HG02973 (cell line): ENCODE data around the gene RND1.

Source experiments
- ATAC-seq: cut with Tn5 transposase; IDR thresholded peaks from one replicate; pipeline ENCODE4 v1.9.1; 2021; ENCODE audit warnings: moderate library complexity; ENCODE audit not compliant: unreplicated experiment

Gene RND1

GRCh38 chr12:48828841-48829575 is 36.7 kb downstream of the RND1 start:
- ATAC-seq = no peak

GRCh38 chr12:48828293-48828692 is 37.4 kb downstream of the RND1 start:
- no peak for ATAC-seq

GRCh38 chr12:48827513-48828096 is 38.1 kb downstream of the RND1 start:
- no peak for ATAC-seq

GRCh38 chr12:48827026-48827425 is 38.6 kb downstream of the RND1 start:
- ATAC-seq = no peak

GRCh38 chr12:48826209-48826855 is 39.3 kb downstream of the RND1 start:
- no peak for ATAC-seq

GRCh38 chr12:48824905-48825304 is 40.8 kb downstream of the RND1 start:
- ATAC-seq = no peak

- ATAC-seq = no peak
Measured at GRCh38 chr12:48824112-48824511, 41.6 kb downstream of the RND1 start.

- ATAC-seq = no peak
Measured at GRCh38 chr12:48823281-48823680, 42.4 kb downstream of the RND1 start.

- ATAC-seq = no peak
Measured at GRCh38 chr12:48822711-48823110, 43.0 kb downstream of the RND1 start.

GRCh38 chr12:48822139-48822538 is 43.5 kb downstream of the RND1 start:
- ATAC-seq = no peak

- no peak for ATAC-seq
Measured at GRCh38 chr12:48819986-48820725, 45.5 kb downstream of the RND1 start.

- no peak for ATAC-seq
Measured at GRCh38 chr12:48818831-48819590, 46.7 kb downstream of the RND1 start.

GRCh38 chr12:48817873-48818830 is 47.5 kb downstream of the RND1 start, which contains the start of gene CACNB3:
Gene CACNB3 (plus strand): TSS chr12:48818496. CDS start chr12:48818930, 434 bp downstream.
- ATAC-seq = no peak

GRCh38 chr12:48816143-48816854 is 49.4 kb downstream of the RND1 start:
- ATAC-seq = no peak

- ATAC-seq = no peak
Measured at GRCh38 chr12:48815126-48816110, 50.3 kb downstream of the RND1 start.

- ATAC-seq = peak; percentile 71
Measured at GRCh38 chr12:48814262-48815125, 51.2 kb downstream of the RND1 start.
